HG03196 (cell line): ENCODE data around the gene ZSCAN12.
A peak's percentile ranks its signal among the peaks of the same experiment; 100 is the strongest.
"Not testable (repeated sequence)": the region's sequence is repeated elsewhere in the genome, so short reads cannot be mapped to it uniquely, and the experiment has no call there.

Experiments
- ATAC-seq: cut with Tn5 transposase; IDR thresholded peaks from one replicate; pipeline ENCODE4 v1.9.1; 2021; ENCODE audit not compliant: unreplicated experiment

Gene ZSCAN12

GRCh38 chr6:28395918-28396317 lies 3.6 kb downstream of the ZSCAN12 start:
- ATAC-seq: no peak

GRCh38 chr6:28393912-28394662 lies 5.5 kb downstream of the ZSCAN12 start:
- no peak for ATAC-seq

GRCh38 chr6:28390688-28391087 lies 8.9 kb downstream of the ZSCAN12 start:
- no peak for ATAC-seq

- ATAC-seq: no peak
These were observed 15.4 kb downstream of the ZSCAN12 start for GRCh38 chr6:28384143-28384533.

DNA sequence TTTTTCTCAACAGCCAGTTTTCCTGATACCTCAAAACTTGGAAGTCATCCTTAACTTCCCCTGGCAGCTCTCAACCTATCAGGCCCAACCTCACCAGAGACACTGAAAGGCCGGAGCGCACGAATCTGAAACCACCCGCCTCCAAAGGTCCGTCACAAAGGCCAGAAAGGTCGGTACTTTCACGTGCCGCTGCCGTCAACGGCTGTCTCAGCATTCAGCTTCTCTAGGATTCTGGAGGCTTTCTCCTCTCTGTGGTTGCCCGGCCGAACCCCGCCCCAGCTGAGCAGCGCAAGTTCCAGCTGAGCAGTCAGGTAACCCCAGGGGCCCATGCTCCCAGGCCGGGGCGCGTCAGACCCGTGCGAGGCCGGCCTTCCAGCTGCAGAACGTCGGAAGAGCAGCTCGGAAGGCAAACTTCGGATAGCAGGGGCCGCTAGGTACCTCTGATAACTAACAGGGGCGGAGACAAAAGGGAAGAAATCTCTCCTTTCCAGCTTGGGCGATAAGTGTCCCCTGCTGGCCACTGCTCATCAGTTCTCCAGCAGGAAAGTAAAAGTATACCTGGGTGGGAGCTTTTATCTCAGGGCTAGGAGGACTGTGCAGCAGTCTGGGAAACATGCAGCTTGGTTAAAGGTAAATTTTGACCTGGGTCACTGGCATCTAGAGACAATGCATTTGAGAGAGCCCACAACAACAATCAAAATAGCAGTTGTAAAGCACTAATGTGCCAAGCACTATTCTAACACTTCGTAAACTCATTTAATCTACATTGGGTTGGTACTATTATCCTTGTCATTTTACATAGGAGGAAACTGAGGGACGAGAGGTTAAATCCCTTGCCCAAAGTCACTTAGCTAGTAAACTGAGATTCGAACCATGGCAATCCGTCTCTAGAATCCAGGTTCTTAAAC lies 16.1 kb downstream of the ZSCAN12 start:
- peak; percentile 93 for ATAC-seq

DNA sequence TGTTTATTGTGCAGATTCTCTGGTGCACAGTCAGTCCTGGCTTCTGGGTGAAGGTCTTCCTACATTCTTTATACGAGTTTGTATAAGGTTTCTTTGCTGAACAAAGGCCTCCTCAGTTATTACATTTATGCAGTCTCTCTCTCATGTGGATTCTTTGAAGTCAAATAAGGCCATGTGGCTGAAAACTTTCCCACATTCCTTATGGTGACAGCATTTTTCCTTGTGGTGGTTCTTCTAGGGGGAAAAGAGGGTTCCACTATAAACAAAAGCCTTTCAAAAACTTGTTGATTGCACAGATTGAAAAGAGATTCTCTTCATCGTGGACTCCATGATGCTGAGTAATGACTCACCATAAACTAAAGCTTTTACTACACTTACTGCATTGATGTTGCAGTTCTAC lies 19.2 kb downstream of the ZSCAN12 start:
- ATAC-seq: no peak

DNA sequence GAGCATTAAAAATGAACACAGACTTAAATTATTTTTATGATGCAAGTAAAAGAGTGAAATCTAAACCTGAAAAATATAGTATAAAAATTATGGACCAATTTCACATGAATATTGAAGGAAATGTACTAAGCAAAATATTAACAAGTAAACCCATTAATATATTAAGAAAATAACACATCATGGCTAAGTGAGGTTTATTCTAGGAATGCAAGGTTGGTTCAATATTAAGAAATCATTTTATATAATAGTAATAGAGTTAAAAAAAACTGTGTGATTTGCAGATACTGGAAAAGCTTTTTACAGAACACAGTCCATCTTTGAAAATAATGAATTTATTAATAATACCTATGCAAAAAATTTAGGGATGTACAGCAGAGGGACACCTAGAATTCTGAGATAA lies 20.9 kb downstream of the ZSCAN12 start:
- ATAC-seq: no peak

DNA sequence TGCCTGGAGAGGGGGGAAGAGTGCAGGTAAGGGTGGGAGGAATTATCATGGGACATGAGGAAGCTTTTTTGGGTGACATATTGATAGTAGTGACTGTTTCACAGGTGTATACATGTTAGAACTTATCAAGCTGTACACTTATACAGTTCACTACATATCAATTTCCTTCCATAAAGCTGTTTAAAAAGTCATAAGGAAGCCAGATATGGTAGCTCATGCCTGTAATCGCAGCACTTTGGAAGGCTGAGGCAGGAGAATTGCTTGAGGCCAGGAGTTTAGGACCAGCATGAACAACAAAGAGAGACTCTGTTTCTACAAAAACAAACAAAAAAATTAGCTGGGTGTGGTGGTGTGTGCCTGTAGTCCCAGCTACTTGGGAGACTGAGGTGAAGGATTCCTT lies 21.7 kb downstream of the ZSCAN12 start:
- no peak for ATAC-seq

DNA sequence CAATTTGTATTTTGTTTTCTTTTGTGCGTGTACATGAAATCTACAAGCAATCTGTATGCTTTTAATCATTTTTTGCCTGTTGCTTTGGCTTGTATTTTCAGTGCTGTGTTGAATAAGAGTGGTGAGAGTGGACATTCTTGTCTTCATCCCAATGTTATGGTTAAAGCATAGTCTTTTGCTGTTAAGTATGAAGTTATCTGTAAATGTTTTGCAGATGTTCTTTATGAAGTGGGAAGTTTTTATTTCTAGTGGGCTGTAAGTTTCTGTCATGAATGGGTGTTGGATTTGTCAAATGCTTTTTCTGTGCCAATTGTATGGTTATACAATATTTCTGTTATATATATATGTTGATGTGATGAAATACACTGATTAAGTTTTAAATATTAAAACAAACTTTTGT lies 25.6 kb downstream of the ZSCAN12 start:
- no peak for ATAC-seq

GRCh38 chr6:28371706-28372451 lies 27.7 kb downstream of the ZSCAN12 start:
- ATAC-seq: peak; percentile 67

DNA sequence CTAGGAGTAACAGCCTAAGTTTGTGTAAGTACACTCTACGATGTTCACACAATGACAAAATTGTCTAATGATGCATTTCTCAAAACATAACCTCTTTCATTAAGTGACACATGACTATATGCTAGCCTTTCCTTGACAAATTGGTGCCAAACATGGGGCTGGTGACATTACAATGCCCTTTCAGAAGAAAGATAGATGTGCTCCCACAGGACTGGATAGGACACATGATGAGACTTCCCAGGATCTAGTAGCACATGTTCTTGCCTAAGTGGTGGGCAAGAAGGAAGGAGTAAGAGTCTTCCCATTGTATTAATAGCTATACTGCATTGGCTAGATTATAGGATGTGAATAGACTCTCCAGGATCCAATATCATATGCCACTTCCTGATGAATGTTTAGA lies 28.3 kb downstream of the ZSCAN12 start:
- no peak for ATAC-seq

DNA sequence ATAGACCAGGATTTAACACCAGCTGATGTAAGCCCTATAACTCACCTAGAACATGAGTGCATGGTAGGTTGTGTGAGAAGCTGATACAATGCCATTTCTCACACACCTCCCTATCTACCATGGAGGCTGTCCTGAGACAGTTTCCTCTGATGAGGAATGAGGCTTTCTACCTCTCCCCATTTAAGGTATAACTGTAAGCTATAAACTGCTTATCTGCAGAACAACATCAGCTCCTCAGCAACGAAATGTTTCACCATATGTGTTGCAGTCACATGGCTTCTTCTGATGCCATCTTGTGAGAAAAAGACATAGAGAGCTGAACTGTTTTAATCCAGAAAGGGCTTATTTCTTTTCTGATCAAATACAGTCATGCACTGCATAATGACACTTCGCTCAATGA lies 29.1 kb downstream of the ZSCAN12 start:
- ATAC-seq: no peak

- no peak for ATAC-seq
These were observed 30.1 kb downstream of the ZSCAN12 start for GRCh38 chr6:28369463-28369862.

GRCh38 chr6:28368522-28368921 lies 31.0 kb downstream of the ZSCAN12 start:
- ATAC-seq: no peak

- not testable (repeated sequence) for ATAC-seq
These were observed 34.0 kb downstream of the ZSCAN12 start for GRCh38 chr6:28365590-28365989.

GRCh38 chr6:28360961-28361360 lies 38.6 kb downstream of the ZSCAN12 start:
- ATAC-seq: no peak

DNA sequence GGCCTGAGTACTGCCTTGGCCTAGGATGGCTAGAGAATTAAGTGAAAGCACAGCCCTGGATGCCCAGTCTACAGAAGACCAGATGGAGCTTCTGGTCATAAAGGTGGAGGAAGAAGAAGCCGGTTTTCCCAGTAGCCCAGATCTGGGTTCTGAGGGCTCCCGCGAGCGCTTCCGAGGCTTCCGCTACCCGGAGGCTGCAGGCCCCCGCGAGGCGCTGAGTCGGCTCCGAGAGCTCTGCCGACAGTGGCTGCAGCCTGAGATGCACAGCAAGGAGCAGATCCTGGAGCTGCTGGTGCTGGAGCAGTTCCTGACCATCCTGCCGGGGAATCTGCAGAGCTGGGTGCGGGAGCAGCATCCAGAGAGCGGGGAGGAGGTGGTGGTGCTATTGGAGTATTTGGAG lies 40.0 kb downstream of the ZSCAN12 start:
- ATAC-seq: not testable (repeated sequence)

- no peak for ATAC-seq
These were observed 42.5 kb downstream of the ZSCAN12 start for GRCh38 chr6:28357036-28357435.

GRCh38 chr6:28356666-28357020 lies 42.9 kb downstream of the ZSCAN12 start:
- ATAC-seq: no peak

DNA sequence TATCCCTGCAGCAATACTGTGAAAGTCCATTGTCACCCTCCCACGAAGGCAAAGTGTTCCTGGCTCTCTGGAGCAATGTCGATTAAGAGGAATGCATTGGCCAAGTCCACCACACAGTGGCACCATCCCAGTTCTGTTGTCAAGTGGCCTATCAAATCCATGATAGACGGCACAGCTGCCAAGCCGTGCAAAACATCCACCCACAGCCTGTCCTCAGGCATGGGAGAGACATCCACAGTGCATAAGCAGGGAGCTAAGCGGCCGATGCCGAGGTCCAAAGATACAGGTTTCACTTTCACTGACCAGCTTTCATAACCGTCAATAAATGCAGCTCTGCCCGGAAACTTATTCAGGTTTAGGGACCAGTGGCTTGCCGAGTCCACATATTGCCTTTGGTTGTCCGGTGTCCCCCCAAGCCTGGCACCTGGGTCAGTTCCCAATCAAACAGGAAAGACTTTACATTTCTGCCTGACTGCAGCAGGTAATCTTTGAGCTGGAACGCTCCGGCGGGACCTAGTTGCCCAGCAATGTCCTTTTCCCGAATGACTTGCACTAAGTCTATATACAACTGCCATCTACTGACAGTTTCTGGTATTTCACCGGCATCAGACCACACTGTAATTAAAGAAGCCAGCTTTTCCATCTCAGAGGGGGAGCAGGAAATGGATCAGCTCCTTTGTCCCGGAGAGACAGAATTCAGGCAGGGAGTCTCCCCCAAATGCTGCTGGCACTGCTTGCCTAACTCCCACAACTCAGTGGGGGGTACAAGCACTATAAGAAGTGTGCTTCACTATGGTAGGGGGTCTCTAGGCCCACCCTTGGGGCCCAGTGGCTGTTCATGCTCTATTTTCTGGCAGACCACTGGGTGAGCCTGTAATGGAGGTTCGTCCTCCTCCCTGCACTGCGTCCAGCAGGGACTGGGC lies 43.5 kb downstream of the ZSCAN12 start:
- peak; percentile 71 for ATAC-seq
